HUES48 (cell line): ENCODE data around the gene STX2.
"Not testable (repeated sequence)": the region's sequence is repeated elsewhere in the genome, so short reads cannot be mapped to it uniquely, and the experiment has no call there.

Experiments
- H3K27ac ChIP-seq: one replicate; pipeline ENCODE4 v1.7.0; 2013; ENCODE audit warnings: low read depth, low read length, inconsistent platforms
- H3K27me3 ChIP-seq: 2 replicates; pipeline ENCODE4 v1.6.1; 2013; ENCODE audit warnings: mild to moderate bottlenecking, low read length; ENCODE audit not compliant: control insufficient read depth, insufficient read depth
- H3K36me3 ChIP-seq: 2 replicates; pipeline ENCODE4 v1.6.1; 2013; ENCODE audit warnings: low read length; ENCODE audit not compliant: control insufficient read depth, insufficient read depth
- H3K4me1 ChIP-seq: 2 replicates; pipeline ENCODE4 v1.6.1; 2013; ENCODE audit warnings: mild to moderate bottlenecking, low read length; ENCODE audit not compliant: control insufficient read depth, insufficient read depth
- H3K4me3 ChIP-seq: 2 replicates; pipeline ENCODE4 v1.5.1; 2013; ENCODE audit warnings: mild to moderate bottlenecking, low read depth, low read length
- H3K9ac ChIP-seq: 2 replicates; pipeline ENCODE4 v1.6.1; 2013; ENCODE audit warnings: mild to moderate bottlenecking, low read depth, low read length, moderate library complexity
- H3K9me3 ChIP-seq: 2 replicates; pipeline ENCODE4 v1.6.1; 2013; ENCODE audit warnings: low read length; ENCODE audit not compliant: control insufficient read depth, insufficient read depth

Gene STX2

GRCh38 chr12:130796985-130797686 lies 41.9 kb downstream of the STX2 start:
- Histone ChIP-seq H3K9ac (no peak overlapping the region), H3K36me3 (peaks cover 69% of the 10 kb centered on the region), H3K27me3 (no peaks in the 10 kb centered on the region), H3K9me3 (no peaks in the 10 kb centered on the region), H3K4me3 (no peak overlapping the region), H3K4me1 (no peaks in the 10 kb centered on the region), H3K27ac (no peak overlapping the region)

GRCh38 chr12:130795906-130796305 lies 43.1 kb downstream of the STX2 start:
- no peak overlapping the region for H3K9ac ChIP-seq
- no peaks in the 10 kb centered on the region for H3K9me3 ChIP-seq
- H3K36me3 ChIP-seq: peaks cover 68% of the 10 kb centered on the region
- no peaks in the 10 kb centered on the region for H3K27me3 ChIP-seq
- H3K4me1 ChIP-seq: no peaks in the 10 kb centered on the region
- no peak overlapping the region for H3K27ac ChIP-seq
- no peak overlapping the region for H3K4me3 ChIP-seq

- H3K9ac ChIP-seq: no peak overlapping the region
- H3K27me3 ChIP-seq: no peaks in the 10 kb centered on the region
- H3K4me1 ChIP-seq: peaks cover 11% of the 10 kb centered on the region
- no peaks in the 10 kb centered on the region for H3K9me3 ChIP-seq
- peaks cover 45% of the 10 kb centered on the region for H3K36me3 ChIP-seq
- no peak overlapping the region for H3K27ac ChIP-seq
- no peak overlapping the region for H3K4me3 ChIP-seq
These were observed 45.5 kb downstream of the STX2 start for GRCh38 chr12:130793554-130793849.

- H3K27ac ChIP-seq: no peak overlapping the region
- H3K4me1 ChIP-seq: peaks cover 17% of the 10 kb centered on the region
- H3K4me3 ChIP-seq: no peak overlapping the region
- peaks cover 42% of the 10 kb centered on the region for H3K36me3 ChIP-seq
- no peaks in the 10 kb centered on the region for H3K27me3 ChIP-seq
- H3K9ac ChIP-seq: no peak overlapping the region
- no peaks in the 10 kb centered on the region for H3K9me3 ChIP-seq
These were observed 46.1 kb downstream of the STX2 start for GRCh38 chr12:130792821-130793553.

DNA sequence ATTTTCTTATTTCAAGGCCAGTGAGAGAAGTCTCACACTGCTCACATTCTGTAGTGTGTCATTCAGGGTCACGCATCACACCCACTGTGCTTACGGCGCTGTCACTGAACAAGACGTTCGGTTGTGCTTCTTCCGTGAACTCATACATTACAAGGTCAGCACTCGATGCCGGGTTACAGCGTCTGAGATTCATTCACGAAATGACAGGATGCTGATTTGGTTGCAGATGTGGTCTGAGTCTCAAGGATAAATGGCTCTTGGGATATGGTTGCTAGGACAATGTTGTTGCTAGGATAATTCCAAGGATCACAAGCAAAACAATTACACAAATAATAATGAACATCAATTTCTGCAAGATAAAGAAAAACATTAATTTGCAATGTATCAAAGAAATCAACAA lies 47.4 kb downstream of the STX2 start:
- no peak overlapping the region for H3K9ac ChIP-seq
- peaks cover 29% of the 10 kb centered on the region for H3K36me3 ChIP-seq
- H3K27me3 ChIP-seq: no peaks in the 10 kb centered on the region
- peaks cover 28% of the 10 kb centered on the region for H3K4me1 ChIP-seq
- H3K4me3 ChIP-seq: no peak overlapping the region
- no peaks in the 10 kb centered on the region for H3K9me3 ChIP-seq
- H3K27ac ChIP-seq: no peak overlapping the region

DNA sequence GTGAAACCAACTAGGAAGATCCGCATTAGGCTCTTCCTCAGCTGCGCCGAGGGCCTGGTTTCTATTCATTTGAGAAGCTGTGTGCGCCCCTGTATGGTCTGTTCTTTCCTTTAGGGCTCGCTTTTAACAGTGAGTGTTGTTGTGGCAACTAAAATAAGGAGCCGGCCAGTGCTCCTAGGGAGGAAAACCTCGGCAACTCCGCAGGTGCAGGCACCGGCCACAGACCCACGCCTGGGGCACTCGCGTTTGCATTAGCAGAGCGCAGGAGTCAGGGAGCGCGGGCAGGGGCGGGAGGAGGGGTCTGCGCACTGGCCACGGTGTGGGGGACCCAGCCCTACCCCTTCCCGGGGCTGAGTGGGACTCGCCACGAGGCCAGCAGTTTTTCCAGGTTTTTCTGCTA lies 50.5 kb downstream of the STX2 start:
- Histone ChIP-seq H3K27ac (peak overlapping the region; percentile 88), H3K4me1 (peaks cover 31% of the 10 kb centered on the region), H3K9ac (no peak overlapping the region), H3K9me3 (no peaks in the 10 kb centered on the region), H3K4me3 (peak overlapping the region; percentile 11; the same call in 1 of the 2 replicates), H3K27me3 (no peaks in the 10 kb centered on the region), H3K36me3 (peaks cover 6% of the 10 kb centered on the region)

DNA sequence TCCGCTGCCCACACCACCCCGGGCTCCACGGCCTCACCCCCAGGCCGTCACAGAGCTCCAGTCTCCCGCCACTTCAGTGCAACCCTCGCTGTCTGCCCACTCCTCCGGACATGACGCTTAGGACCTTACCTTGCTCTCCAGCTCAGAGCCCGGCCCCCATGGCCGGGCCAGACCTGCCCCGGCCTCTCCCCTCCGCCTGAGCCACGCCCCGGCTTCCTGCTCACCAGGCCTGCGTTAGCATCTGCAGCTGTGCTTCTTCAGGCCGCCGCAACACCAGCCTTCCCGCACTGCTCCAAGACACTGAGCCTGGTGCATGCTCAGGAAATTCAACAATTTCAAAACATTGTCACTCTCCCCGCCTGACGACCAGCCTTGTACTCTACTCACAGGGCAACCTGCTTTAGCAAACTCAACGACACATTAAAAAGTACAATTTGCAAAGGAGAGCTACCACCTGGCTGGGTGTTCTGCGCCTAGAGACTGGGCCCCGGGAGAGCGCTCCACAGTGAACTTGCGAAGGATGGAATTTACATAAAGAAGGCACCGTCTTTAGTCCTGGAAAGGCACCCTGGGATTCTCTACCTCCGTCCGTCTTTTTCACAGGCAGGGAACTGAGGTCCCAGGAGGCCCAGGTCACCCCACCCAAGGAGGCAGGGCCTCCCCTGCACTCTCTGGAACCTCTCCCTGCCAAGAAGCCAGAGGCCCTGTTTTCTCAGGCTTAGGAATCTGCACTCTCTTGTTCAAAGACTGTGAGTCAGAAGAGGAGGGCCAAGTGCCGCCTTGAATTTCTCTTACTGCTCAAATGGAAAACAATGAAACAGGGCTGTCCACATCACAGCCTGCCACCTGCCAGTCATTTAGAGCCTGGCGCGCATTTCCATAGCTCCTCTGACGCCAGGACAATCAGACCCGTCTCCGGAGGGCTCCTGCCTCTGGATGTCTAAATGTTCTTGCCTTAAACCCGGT lies 51.3 kb downstream of the STX2 start:
- Histone ChIP-seq H3K27me3 (no peaks in the 10 kb centered on the region), H3K9ac (no peak overlapping the region), H3K4me1 (peaks cover 39% of the 10 kb centered on the region), H3K4me3 (peak overlapping the region; percentile 11; the same call in 1 of the 2 replicates), H3K9me3 (no peaks in the 10 kb centered on the region), H3K27ac (peak overlapping the region; percentile 88), H3K36me3 (peaks cover 4% of the 10 kb centered on the region)

DNA sequence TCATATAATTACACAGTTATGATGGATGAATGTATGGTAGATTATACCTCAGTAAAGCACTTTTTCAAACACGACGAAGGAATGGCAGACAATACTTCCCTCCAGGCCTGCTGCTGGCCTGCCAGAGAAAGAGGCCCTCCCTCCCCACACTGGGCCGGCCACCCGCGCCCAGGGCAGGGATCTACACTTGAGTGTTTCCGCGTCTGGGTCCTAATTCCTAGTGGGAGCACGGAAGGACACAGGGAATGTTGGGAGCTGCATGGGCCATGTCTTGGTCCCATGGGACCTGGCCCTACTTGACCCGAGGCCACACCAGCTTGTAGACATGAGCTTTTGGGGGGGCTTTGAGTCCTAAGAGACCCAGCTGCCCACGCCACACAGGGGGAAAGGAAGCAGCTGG lies 52.0 kb downstream of the STX2 start:
- Histone ChIP-seq H3K4me1 (peaks cover 42% of the 10 kb centered on the region), H3K36me3 (peaks cover 4% of the 10 kb centered on the region), H3K27ac (peak overlapping the region; percentile 88), H3K9me3 (no peaks in the 10 kb centered on the region), H3K27me3 (no peaks in the 10 kb centered on the region), H3K9ac (no peak overlapping the region), H3K4me3 (no peak overlapping the region)

- H3K27me3 ChIP-seq: no peaks in the 10 kb centered on the region
- no peaks in the 10 kb centered on the region for H3K36me3 ChIP-seq
- H3K4me3 ChIP-seq: no peak overlapping the region
These were observed 55.8 kb downstream of the STX2 start for GRCh38 chr12:130783110-130783715.

DNA sequence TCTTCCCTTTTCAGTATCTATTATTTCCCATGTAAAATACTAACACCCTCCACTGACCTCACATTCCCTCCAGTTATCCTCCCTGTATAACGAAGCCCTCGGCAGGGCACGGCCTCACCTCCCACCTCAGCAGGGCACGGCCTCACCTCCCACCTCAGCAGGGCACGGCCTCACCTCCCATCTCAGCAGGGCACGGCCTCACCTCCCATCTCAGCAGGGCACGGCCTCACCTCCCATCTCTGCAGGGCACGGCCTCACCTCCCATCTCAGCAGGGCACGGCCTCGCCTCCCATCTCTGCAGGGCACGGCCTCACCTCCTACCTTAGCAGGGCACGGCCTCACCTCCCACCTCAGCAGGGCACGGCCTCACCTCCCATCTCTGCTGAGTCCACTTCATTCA lies 56.8 kb downstream of the STX2 start:
- peaks cover 19% of the 10 kb centered on the region for H3K4me1 ChIP-seq
- H3K9ac ChIP-seq, H3K9me3 ChIP-seq, H3K27ac ChIP-seq, H3K4me3 ChIP-seq, H3K27me3 ChIP-seq, H3K36me3 ChIP-seq: not testable (repeated sequence)

More at GRCh38 chr12:130783110-130783715, 55.8 kb downstream of the STX2 start:
- Histone ChIP-seq H3K27ac (no peak overlapping the region), H3K4me1 (peaks cover 27% of the 10 kb centered on the region), H3K9me3 (no peaks in the 10 kb centered on the region), H3K9ac (no peak overlapping the region)
